Measurements from ENCODE around the gene PIAS1.

The PIAS1 gene

GRCh38 chr15:68152342-68152741 is 98.2 kb downstream of the PIAS1 start:
- H3K4me2 ChIP-seq, result no peak overlapping the region
- H3K4me1 ChIP-seq (ENCODE audit: low read depth, poor library complexity, severe bottlenecking), result peaks cover 25% of the 10 kb centered on the region
- TF ChIP-seq CTCF (conservative IDR thresholded peaks at IDR 0.05; ENCODE audit: low read depth, low read length), result no peak
- no peaks in the 10 kb centered on the region for H3K79me2 ChIP-seq (ENCODE audit: insufficient read depth, low read depth)
- no peaks in the 10 kb centered on the region for H3K36me3 ChIP-seq (ENCODE audit: insufficient read depth)
- H3K27me3 ChIP-seq (ENCODE audit: insufficient read depth, low read depth), result no peaks in the 10 kb centered on the region
- no peak overlapping the region for H3K27ac ChIP-seq
- H2AFZ ChIP-seq (ENCODE audit: low read depth), result no peak overlapping the region
- H3K4me3 ChIP-seq (IDR thresholded peaks at IDR 0.05; ENCODE audit: insufficient read depth, low read depth, low read length), result no peak overlapping the region
- H3K9ac ChIP-seq, result no peak overlapping the region
- H4K20me1 ChIP-seq (ENCODE audit: insufficient read depth), result 0 out of 2 replicates have a peak, but pooled peaks cover 3% of the 10 kb centered on the region

GRCh38 chr15:68154923-68155559 is 100.9 kb downstream of the PIAS1 start:
- Histone ChIP-seq H3K36me3 (ENCODE audit: insufficient read depth) (no peaks in the 10 kb centered on the region), H4K20me1 (ENCODE audit: insufficient read depth) (no peaks in the 10 kb centered on the region), H3K4me3 (IDR thresholded peaks at IDR 0.05; ENCODE audit: insufficient read depth, low read depth, low read length) (no peak overlapping the region), H3K9ac (no peak overlapping the region), H3K79me2 (ENCODE audit: insufficient read depth, low read depth) (no peaks in the 10 kb centered on the region), H3K27ac (no peak overlapping the region), H3K4me1 (ENCODE audit: low read depth, poor library complexity, severe bottlenecking) (peaks cover 12% of the 10 kb centered on the region), H3K4me2 (no peak overlapping the region), H2AFZ (ENCODE audit: low read depth) (no peak overlapping the region), H3K27me3 (ENCODE audit: insufficient read depth, low read depth) (no peaks in the 10 kb centered on the region)
- TF ChIP-seq CTCF (conservative IDR thresholded peaks at IDR 0.05; ENCODE audit: low read depth, low read length), result peak; percentile 57; the same call in 1 of the 2 replicates

GRCh38 chr15:68157074-68157473 is 103.0 kb downstream of the PIAS1 start:
- Histone ChIP-seq H3K36me3 (ENCODE audit: insufficient read depth) (no peaks in the 10 kb centered on the region), H3K4me3 (IDR thresholded peaks at IDR 0.05; ENCODE audit: insufficient read depth, low read depth, low read length) (no peak overlapping the region), H3K27ac (no peak overlapping the region), H4K20me1 (ENCODE audit: insufficient read depth) (no peaks in the 10 kb centered on the region), H3K27me3 (ENCODE audit: insufficient read depth, low read depth) (no peaks in the 10 kb centered on the region), H2AFZ (ENCODE audit: low read depth) (no peak overlapping the region), H3K9ac (no peak overlapping the region), H3K4me2 (no peak overlapping the region), H3K4me1 (ENCODE audit: low read depth, poor library complexity, severe bottlenecking) (no peaks in the 10 kb centered on the region), H3K79me2 (ENCODE audit: insufficient read depth, low read depth) (no peaks in the 10 kb centered on the region)
- TF ChIP-seq CTCF (conservative IDR thresholded peaks at IDR 0.05; ENCODE audit: low read depth, low read length), result no peak

GRCh38 chr15:68158046-68158628 is 104.0 kb downstream of the PIAS1 start:
- no peak overlapping the region for H2AFZ ChIP-seq (ENCODE audit: low read depth)
- no peak overlapping the region for H3K27ac ChIP-seq
- no peak for TF ChIP-seq CTCF (conservative IDR thresholded peaks at IDR 0.05; ENCODE audit: low read depth, low read length)
- no peaks in the 10 kb centered on the region for H3K36me3 ChIP-seq (ENCODE audit: insufficient read depth)
- H3K4me2 ChIP-seq, result no peak overlapping the region
- H3K27me3 ChIP-seq (ENCODE audit: insufficient read depth, low read depth), result no peaks in the 10 kb centered on the region
- no peaks in the 10 kb centered on the region for H3K4me1 ChIP-seq (ENCODE audit: low read depth, poor library complexity, severe bottlenecking)
- H3K79me2 ChIP-seq (ENCODE audit: insufficient read depth, low read depth), result no peaks in the 10 kb centered on the region
- no peaks in the 10 kb centered on the region for H4K20me1 ChIP-seq (ENCODE audit: insufficient read depth)
- H3K4me3 ChIP-seq (IDR thresholded peaks at IDR 0.05; ENCODE audit: insufficient read depth, low read depth, low read length), result no peak overlapping the region
- H3K9ac ChIP-seq, result no peak overlapping the region
